ENCODE data around the gene MEIS1.
A peak's percentile ranks its signal among the peaks of the same experiment; 100 is the strongest.

Gene MEIS1

GRCh38 chr2:66536997-66537396 is 102.1 kb downstream of the MEIS1 start:
- Histone ChIP-seq H3K9me3 (ENCODE audit: control insufficient read depth, insufficient read depth, low read length) (no peaks in the 10 kb centered on the region), H3K27me3 (ENCODE audit: control insufficient read depth, insufficient read depth, low read length) (no peaks in the 10 kb centered on the region), H3K36me3 (ENCODE audit: control insufficient read depth, insufficient read depth, low read length) (no peaks in the 10 kb centered on the region), H3K27ac (ENCODE audit: low read length) (no peak overlapping the region), H3K4me3 (ENCODE audit: low read length) (no peak overlapping the region), H3K4me1 (ENCODE audit: control insufficient read depth, insufficient read depth, low read length) (peaks cover 2% of the 10 kb centered on the region; the same call in 1 of the 2 replicates)
- peak; percentile 16 for DNase-seq (ENCODE audit: low read depth, low spot score)
- no CpG with 5 or more reads among the region's 2 CpGs for WGBS (ENCODE audit: insufficient coverage, insufficient read length)

GRCh38 chr2:66538291-66538690 is 103.4 kb downstream of the MEIS1 start:
- no peak for DNase-seq (ENCODE audit: low read depth, low spot score)
- Histone ChIP-seq H3K4me3 (ENCODE audit: low read length) (no peak overlapping the region), H3K4me1 (ENCODE audit: control insufficient read depth, insufficient read depth, low read length) (peaks cover 2% of the 10 kb centered on the region; the same call in 1 of the 2 replicates), H3K36me3 (ENCODE audit: control insufficient read depth, insufficient read depth, low read length) (no peaks in the 10 kb centered on the region), H3K27ac (ENCODE audit: low read length) (no peak overlapping the region), H3K9me3 (ENCODE audit: control insufficient read depth, insufficient read depth, low read length) (no peaks in the 10 kb centered on the region), H3K27me3 (ENCODE audit: control insufficient read depth, insufficient read depth, low read length) (no peaks in the 10 kb centered on the region)
- WGBS (ENCODE audit: insufficient coverage, insufficient read length): no CpG with 5 or more reads among the region's 1 CpG

GRCh38 chr2:66539452-66539851 is 104.5 kb downstream of the MEIS1 start:
- H3K27me3 ChIP-seq (ENCODE audit: control insufficient read depth, insufficient read depth, low read length): no peaks in the 10 kb centered on the region
- peaks cover 2% of the 10 kb centered on the region; the same call in 1 of the 2 replicates for H3K4me1 ChIP-seq (ENCODE audit: control insufficient read depth, insufficient read depth, low read length)
- H3K27ac ChIP-seq (ENCODE audit: low read length): no peak overlapping the region
- DNase-seq (ENCODE audit: low read depth, low spot score): no peak
- no peaks in the 10 kb centered on the region for H3K36me3 ChIP-seq (ENCODE audit: control insufficient read depth, insufficient read depth, low read length)
- no peaks in the 10 kb centered on the region for H3K9me3 ChIP-seq (ENCODE audit: control insufficient read depth, insufficient read depth, low read length)
- WGBS (ENCODE audit: insufficient coverage, insufficient read length): no CpG with 5 or more reads among the region's 5 CpGs
- no peak overlapping the region for H3K4me3 ChIP-seq (ENCODE audit: low read length)

- Histone ChIP-seq H3K9me3 (ENCODE audit: control insufficient read depth, insufficient read depth, low read length) (no peaks in the 10 kb centered on the region), H3K4me1 (ENCODE audit: control insufficient read depth, insufficient read depth, low read length) (peaks cover 2% of the 10 kb centered on the region; the same call in 1 of the 2 replicates), H3K27ac (ENCODE audit: low read length) (no peak overlapping the region), H3K27me3 (ENCODE audit: control insufficient read depth, insufficient read depth, low read length) (no peaks in the 10 kb centered on the region), H3K4me3 (ENCODE audit: low read length) (no peak overlapping the region), H3K36me3 (ENCODE audit: control insufficient read depth, insufficient read depth, low read length) (no peaks in the 10 kb centered on the region)
- DNase-seq (ENCODE audit: low read depth, low spot score): no peak
- WGBS (ENCODE audit: insufficient coverage, insufficient read length): no CpG with 5 or more reads among the region's 4 CpGs
Measured at GRCh38 chr2:66541646-66542045, 106.7 kb downstream of the MEIS1 start.

GRCh38 chr2:66543257-66543767 is 108.4 kb downstream of the MEIS1 start:
- H3K4me1 ChIP-seq (ENCODE audit: control insufficient read depth, insufficient read depth, low read length): no peaks in the 10 kb centered on the region
- no peak for DNase-seq (ENCODE audit: low read depth, low spot score)
- WGBS (ENCODE audit: insufficient coverage, insufficient read length): no CpG with 5 or more reads among the region's 5 CpGs
- H3K36me3 ChIP-seq (ENCODE audit: control insufficient read depth, insufficient read depth, low read length): no peaks in the 10 kb centered on the region
- H3K27ac ChIP-seq (ENCODE audit: low read length): no peak overlapping the region
- H3K27me3 ChIP-seq (ENCODE audit: control insufficient read depth, insufficient read depth, low read length): no peaks in the 10 kb centered on the region
- H3K4me3 ChIP-seq (ENCODE audit: low read length): no peak overlapping the region
- no peaks in the 10 kb centered on the region for H3K9me3 ChIP-seq (ENCODE audit: control insufficient read depth, insufficient read depth, low read length)

GRCh38 chr2:66544258-66544657 is 109.3 kb downstream of the MEIS1 start:
- H3K27me3 ChIP-seq (ENCODE audit: control insufficient read depth, insufficient read depth, low read length): no peaks in the 10 kb centered on the region
- no peaks in the 10 kb centered on the region for H3K9me3 ChIP-seq (ENCODE audit: control insufficient read depth, insufficient read depth, low read length)
- no peaks in the 10 kb centered on the region for H3K36me3 ChIP-seq (ENCODE audit: control insufficient read depth, insufficient read depth, low read length)
- no peak overlapping the region for H3K4me3 ChIP-seq (ENCODE audit: low read length)
- no peak for DNase-seq (ENCODE audit: low read depth, low spot score)
- H3K4me1 ChIP-seq (ENCODE audit: control insufficient read depth, insufficient read depth, low read length): no peaks in the 10 kb centered on the region
- no peak overlapping the region for H3K27ac ChIP-seq (ENCODE audit: low read length)
- no CpG with 5 or more reads among the region's 2 CpGs for WGBS (ENCODE audit: insufficient coverage, insufficient read length)

GRCh38 chr2:66545258-66545657 is 110.3 kb downstream of the MEIS1 start:
- Histone ChIP-seq H3K4me3 (ENCODE audit: low read length) (no peak overlapping the region), H3K4me1 (ENCODE audit: control insufficient read depth, insufficient read depth, low read length) (no peaks in the 10 kb centered on the region), H3K27me3 (ENCODE audit: control insufficient read depth, insufficient read depth, low read length) (no peaks in the 10 kb centered on the region), H3K9me3 (ENCODE audit: control insufficient read depth, insufficient read depth, low read length) (no peaks in the 10 kb centered on the region), H3K27ac (ENCODE audit: low read length) (no peak overlapping the region), H3K36me3 (ENCODE audit: control insufficient read depth, insufficient read depth, low read length) (no peaks in the 10 kb centered on the region)
- DNase-seq (ENCODE audit: low read depth, low spot score): no peak

- WGBS (ENCODE audit: insufficient coverage, insufficient read length): no CpG with 5 or more reads among the region's 2 CpGs
- Histone ChIP-seq H3K4me3 (ENCODE audit: low read length) (no peak overlapping the region), H3K36me3 (ENCODE audit: control insufficient read depth, insufficient read depth, low read length) (no peaks in the 10 kb centered on the region), H3K27me3 (ENCODE audit: control insufficient read depth, insufficient read depth, low read length) (no peaks in the 10 kb centered on the region), H3K27ac (ENCODE audit: low read length) (no peak overlapping the region), H3K4me1 (ENCODE audit: control insufficient read depth, insufficient read depth, low read length) (no peaks in the 10 kb centered on the region), H3K9me3 (ENCODE audit: control insufficient read depth, insufficient read depth, low read length) (no peaks in the 10 kb centered on the region)
- DNase-seq (ENCODE audit: low read depth, low spot score): no peak
Measured at GRCh38 chr2:66547118-66547517, 112.2 kb downstream of the MEIS1 start.

- Histone ChIP-seq H3K36me3 (ENCODE audit: control insufficient read depth, insufficient read depth, low read length) (no peaks in the 10 kb centered on the region), H3K9me3 (ENCODE audit: control insufficient read depth, insufficient read depth, low read length) (no peaks in the 10 kb centered on the region), H3K4me3 (ENCODE audit: low read length) (no peak overlapping the region), H3K27me3 (ENCODE audit: control insufficient read depth, insufficient read depth, low read length) (no peaks in the 10 kb centered on the region), H3K27ac (ENCODE audit: low read length) (no peak overlapping the region), H3K4me1 (ENCODE audit: control insufficient read depth, insufficient read depth, low read length) (no peaks in the 10 kb centered on the region)
- no peak for DNase-seq (ENCODE audit: low read depth, low spot score)
- WGBS (ENCODE audit: insufficient coverage, insufficient read length): no CpG with 5 or more reads among the region's 2 CpGs
Measured at GRCh38 chr2:66547887-66548286, 113.0 kb downstream of the MEIS1 start.

GRCh38 chr2:66548422-66548821 is 113.5 kb downstream of the MEIS1 start:
- no peak overlapping the region for H3K4me3 ChIP-seq (ENCODE audit: low read length)
- DNase-seq (ENCODE audit: low read depth, low spot score): no peak
- no CpG with 5 or more reads among the region's 3 CpGs for WGBS (ENCODE audit: insufficient coverage, insufficient read length)
- H3K27ac ChIP-seq (ENCODE audit: low read length): no peak overlapping the region
- no peaks in the 10 kb centered on the region for H3K4me1 ChIP-seq (ENCODE audit: control insufficient read depth, insufficient read depth, low read length)
- no peaks in the 10 kb centered on the region for H3K9me3 ChIP-seq (ENCODE audit: control insufficient read depth, insufficient read depth, low read length)
- H3K36me3 ChIP-seq (ENCODE audit: control insufficient read depth, insufficient read depth, low read length): no peaks in the 10 kb centered on the region
- no peaks in the 10 kb centered on the region for H3K27me3 ChIP-seq (ENCODE audit: control insufficient read depth, insufficient read depth, low read length)

GRCh38 chr2:66550826-66551225 is 115.9 kb downstream of the MEIS1 start:
- no peaks in the 10 kb centered on the region for H3K4me1 ChIP-seq (ENCODE audit: control insufficient read depth, insufficient read depth, low read length)
- no peak overlapping the region for H3K4me3 ChIP-seq (ENCODE audit: low read length)
- no peaks in the 10 kb centered on the region for H3K27me3 ChIP-seq (ENCODE audit: control insufficient read depth, insufficient read depth, low read length)
- no peak for DNase-seq (ENCODE audit: low read depth, low spot score)
- H3K36me3 ChIP-seq (ENCODE audit: control insufficient read depth, insufficient read depth, low read length): no peaks in the 10 kb centered on the region
- no CpG with 5 or more reads among the region's 1 CpG for WGBS (ENCODE audit: insufficient coverage, insufficient read length)
- no peaks in the 10 kb centered on the region for H3K9me3 ChIP-seq (ENCODE audit: control insufficient read depth, insufficient read depth, low read length)
- no peak overlapping the region for H3K27ac ChIP-seq (ENCODE audit: low read length)

All from iPS DF 6.9 (cell line).